T47D (cell line): Measurements from ENCODE around the gene TAGLN3.

Experiments used
- DNase-seq, 2 experiments: peaks; one replicate each; pipeline versions ENCODE4 v3.0.0 to v3.0.0-alpha.2; 2011 to 2012; ENCODE audit warnings: low read depth in 1 of 2, low spot score in 1 of 2
- JUND ChIP-seq: IDR thresholded peaks from 2 replicates; pipeline ENCODE4 v1.6.1; 2012; ENCODE audit warnings: low read depth
- in situ Hi-C: cut with HindIII; loops from 2 replicates; pipeline ENCODE4 v1.10.0; 2016; ENCODE audit warnings: low sequenced_read_pairs, low pct_unique_long_range_greater_than_20kb

TAGLN3 gene

GRCh38 chr3:111967068-111967467, 31.7 kb upstream of the TAGLN3 start:
- no peak for TF ChIP-seq JUND
- in situ Hi-C loops, result no loop called here
- no peak for DNase-seq

- no peak for TF ChIP-seq JUND
- peak; percentile 3 to 78 for DNase-seq
- in situ Hi-C loops, result no loop called here
These were observed 31.0 kb upstream of the TAGLN3 start for GRCh38 chr3:111967651-111968274.

- no peak for TF ChIP-seq JUND
- in situ Hi-C loops, result no loop called here
- no peak for DNase-seq
These were observed 30.2 kb upstream of the TAGLN3 start for GRCh38 chr3:111968319-111969054.

- in situ Hi-C loops, result no loop called here
- no peak for TF ChIP-seq JUND
- DNase-seq, result no peak
These were observed 28.3 kb upstream of the TAGLN3 start for GRCh38 chr3:111970376-111970775.

- no peak for DNase-seq
- in situ Hi-C loops, result no loop called here
- no peak for TF ChIP-seq JUND
These were observed 27.1 kb upstream of the TAGLN3 start for GRCh38 chr3:111971533-111972130.

- TF ChIP-seq JUND, result no peak
- in situ Hi-C loops, result no loop called here
- no peak for DNase-seq
These were observed 25.8 kb upstream of the TAGLN3 start for GRCh38 chr3:111972891-111973290.

- in situ Hi-C loops, result no loop called here
- no peak for DNase-seq
- no peak for TF ChIP-seq JUND
These were observed 23.6 kb upstream of the TAGLN3 start for GRCh38 chr3:111975131-111975530.

- in situ Hi-C loops, result no loop called here
- no peak for DNase-seq
- no peak for TF ChIP-seq JUND
These were observed 22.5 kb upstream of the TAGLN3 start for GRCh38 chr3:111976254-111976653.

- in situ Hi-C loops, result no loop called here
- TF ChIP-seq JUND, result no peak
- peak; percentile 71 to 97 for DNase-seq
These were observed 19.9 kb upstream of the TAGLN3 start, which contains the start of gene ABHD10 for GRCh38 chr3:111978583-111979433. TSS of gene ABHD10 (plus strand) at chr3:111979026. CDS start at chr3:111979062, 36 bp downstream.

- no peak for DNase-seq
These were observed 19.2 kb upstream of the TAGLN3 start for GRCh38 chr3:111979434-111980038.

GRCh38 chr3:111980716-111981456, 17.8 kb upstream of the TAGLN3 start:
- no peak for DNase-seq
- no peak for TF ChIP-seq JUND
- in situ Hi-C loops, result no loop called here

More at GRCh38 chr3:111979434-111980038, 19.2 kb upstream of the TAGLN3 start:
- TF ChIP-seq JUND, result no peak
- in situ Hi-C loops, result no loop called here

- no peak for TF ChIP-seq JUND
- in situ Hi-C loops, result no loop called here
- no peak for DNase-seq
These were observed 17.3 kb upstream of the TAGLN3 start for GRCh38 chr3:111981457-111981763.
